Measurements from ENCODE around the gene ARF1. TPM values are rescaled to one million over a fixed set of nuclear protein-coding genes. Genes with fewer than 3 reads are reported as not detected.
A peak's percentile ranks its signal among the peaks of the same experiment; 100 is the strongest.

The ARF1 gene
- total and polyA plus RNA-seq, 2 of the 8 experiments (the other 6 are each of a cell fraction or from before 2014, with no cell fraction given) = 265 to 471 TPM

DNA sequence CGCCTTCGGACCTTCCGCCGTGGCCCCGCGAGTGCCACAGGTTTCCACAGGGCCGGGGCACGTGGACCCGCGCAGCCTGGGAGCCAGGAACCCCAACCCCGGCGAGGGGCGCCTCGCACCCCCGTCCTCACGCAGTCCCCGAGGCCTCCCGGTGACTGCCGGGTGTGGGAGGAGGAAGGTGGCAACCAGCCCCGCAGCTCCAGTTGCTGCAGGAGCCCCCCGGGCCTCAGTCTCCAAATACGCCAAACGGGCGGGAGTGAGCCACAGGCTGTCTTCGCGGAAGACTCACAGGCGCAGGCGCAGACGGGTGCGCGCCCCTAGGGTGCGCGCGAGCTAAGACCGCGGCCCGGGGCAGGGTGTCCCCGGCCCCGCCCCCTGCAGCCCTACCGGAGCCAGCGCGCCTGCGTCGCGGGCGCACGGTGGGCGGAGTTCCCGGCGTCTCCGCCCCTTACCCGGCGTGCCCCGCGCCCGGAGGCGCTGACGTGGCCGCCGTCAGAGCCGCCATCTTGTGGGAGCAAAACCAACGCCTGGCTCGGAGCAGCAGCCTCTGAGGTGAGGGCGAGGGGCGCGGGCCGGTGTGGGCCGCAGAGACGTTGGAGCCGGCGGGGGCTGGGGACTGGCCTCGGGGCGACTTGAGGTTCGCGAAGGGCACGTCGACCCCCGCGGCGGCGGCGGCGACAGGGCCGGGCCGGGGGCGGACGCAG is at the start of gene ARF1 (continued):
- TF ChIP-seq, protein P1, sequence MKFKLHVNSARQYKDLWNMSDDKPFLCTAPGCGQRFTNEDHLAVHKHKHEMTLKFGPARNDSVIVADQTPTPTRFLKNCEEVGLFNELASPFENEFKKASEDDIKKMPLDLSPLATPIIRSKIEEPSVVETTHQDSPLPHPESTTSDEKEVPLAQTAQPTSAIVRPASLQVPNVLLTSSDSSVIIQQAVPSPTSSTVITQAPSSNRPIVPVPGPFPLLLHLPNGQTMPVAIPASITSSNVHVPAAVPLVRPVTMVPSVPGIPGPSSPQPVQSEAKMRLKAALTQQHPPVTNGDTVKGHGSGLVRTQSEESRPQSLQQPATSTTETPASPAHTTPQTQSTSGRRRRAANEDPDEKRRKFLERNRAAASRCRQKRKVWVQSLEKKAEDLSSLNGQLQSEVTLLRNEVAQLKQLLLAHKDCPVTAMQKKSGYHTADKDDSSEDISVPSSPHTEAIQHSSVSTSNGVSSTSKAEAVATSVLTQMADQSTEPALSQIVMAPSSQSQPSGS (IDR thresholded peaks at IDR 0.05; ENCODE audit: low read length) = no peak
- TF ChIP-seq GTF2F1 (IDR thresholded peaks at IDR 0.05; ENCODE audit: borderline replicate concordance, low read depth, low read length) (no peak), ASH2L (IDR thresholded peaks at IDR 0.05; ENCODE audit: low read length) (peak; percentile 67), ZNF274 (IDR thresholded peaks at IDR 0.05; ENCODE audit: borderline replicate concordance, extremely low read depth, low read length) (no peak), KDM5A (IDR thresholded peaks at IDR 0.05; ENCODE audit: low read length) (no peak), FOSL1 (IDR thresholded peaks at IDR 0.05; ENCODE audit: insufficient read depth, low read depth, low read length) (no peak), CBX5 (IDR thresholded peaks at IDR 0.05; ENCODE audit: low read depth, low read length) (no peak), SIN3A (conservative IDR thresholded peaks at IDR 0.05 in 1 of 2, IDR thresholded peaks at IDR 0.05 in 1 of 2; ENCODE audit: low read depth in 1 of 2, low read length in 2 of 2) (no peak; a peak in 1 of 4 replicates), BRCA1 (IDR thresholded peaks at IDR 0.05; ENCODE audit: low read depth, low read length) (no peak), TCF12 (IDR thresholded peaks at IDR 0.05; ENCODE audit: low read depth, low read length) (no peak), RXRA (IDR thresholded peaks at IDR 0.05; ENCODE audit: insufficient read depth, low read depth, low read length) (no peak), KDM1A (IDR thresholded peaks at IDR 0.05; ENCODE audit: borderline replicate concordance, low read length) (peak; percentile 92), CEBPB (IDR thresholded peaks at IDR 0.05; ENCODE audit: low read depth, low read length) (no peak), CHD2 (IDR thresholded peaks at IDR 0.05; ENCODE audit: low read length) (no peak), KDM4A (IDR thresholded peaks at IDR 0.05; ENCODE audit: low read depth, low read length, severe bottlenecking) (peak; percentile 98), SIX5 (IDR thresholded peaks at IDR 0.05; ENCODE audit: low read depth, low read length) (no peak), CHD1 (IDR thresholded peaks at IDR 0.05; ENCODE audit: low read depth, low read length) (no peak), SP2 (IDR thresholded peaks at IDR 0.05; ENCODE audit: low read length) (no peak)
- TF ChIP-seq, protein P2, sequence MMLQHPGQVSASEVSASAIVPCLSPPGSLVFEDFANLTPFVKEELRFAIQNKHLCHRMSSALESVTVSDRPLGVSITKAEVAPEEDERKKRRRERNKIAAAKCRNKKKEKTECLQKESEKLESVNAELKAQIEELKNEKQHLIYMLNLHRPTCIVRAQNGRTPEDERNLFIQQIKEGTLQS (IDR thresholded peaks at IDR 0.05; ENCODE audit: insufficient read depth, low read depth, low read length) = no peak
- TF ChIP-seq, protein P3, sequence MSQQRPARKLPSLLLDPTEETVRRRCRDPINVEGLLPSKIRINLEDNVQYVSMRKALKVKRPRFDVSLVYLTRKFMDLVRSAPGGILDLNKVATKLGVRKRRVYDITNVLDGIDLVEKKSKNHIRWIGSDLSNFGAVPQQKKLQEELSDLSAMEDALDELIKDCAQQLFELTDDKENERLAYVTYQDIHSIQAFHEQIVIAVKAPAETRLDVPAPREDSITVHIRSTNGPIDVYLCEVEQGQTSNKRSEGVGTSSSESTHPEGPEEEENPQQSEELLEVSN (IDR thresholded peaks at IDR 0.05) = peak; percentile 95
- TF ChIP-seq, protein P4, sequence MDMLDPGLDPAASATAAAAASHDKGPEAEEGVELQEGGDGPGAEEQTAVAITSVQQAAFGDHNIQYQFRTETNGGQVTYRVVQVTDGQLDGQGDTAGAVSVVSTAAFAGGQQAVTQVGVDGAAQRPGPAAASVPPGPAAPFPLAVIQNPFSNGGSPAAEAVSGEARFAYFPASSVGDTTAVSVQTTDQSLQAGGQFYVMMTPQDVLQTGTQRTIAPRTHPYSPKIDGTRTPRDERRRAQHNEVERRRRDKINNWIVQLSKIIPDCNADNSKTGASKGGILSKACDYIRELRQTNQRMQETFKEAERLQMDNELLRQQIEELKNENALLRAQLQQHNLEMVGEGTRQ (IDR thresholded peaks at IDR 0.05; ENCODE audit: low read length) = no peak
